ENCODE data around the gene BRAT1.
"Not testable (repeated sequence)": the region's sequence is repeated elsewhere in the genome, so short reads cannot be mapped to it uniquely, and the experiment has no call there.

- not testable (repeated sequence) for TF ChIP-seq CTCF (IDR thresholded peaks at IDR 0.05; ENCODE audit: poor library complexity); EZH2phosphoT487 (IDR thresholded peaks at IDR 0.05; ENCODE audit: low read depth, severe bottlenecking, unreplicated experiment); EZH2 (IDR thresholded peaks at IDR 0.05; ENCODE audit: borderline replicate concordance)
Observed at GRCh38 chr7:2563955-2564354, 8.6 kb upstream of the BRAT1 start.

All from hepatocyte (in vitro differentiated cells).